ENCODE data around the gene SH2B3. TPM values are rescaled to one million over a fixed set of nuclear protein-coding genes. Genes with fewer than 3 reads are reported as not detected.

Gene SH2B3
- total RNA-seq, 1 donor from 2014 or later: 32.3 TPM

DNA sequence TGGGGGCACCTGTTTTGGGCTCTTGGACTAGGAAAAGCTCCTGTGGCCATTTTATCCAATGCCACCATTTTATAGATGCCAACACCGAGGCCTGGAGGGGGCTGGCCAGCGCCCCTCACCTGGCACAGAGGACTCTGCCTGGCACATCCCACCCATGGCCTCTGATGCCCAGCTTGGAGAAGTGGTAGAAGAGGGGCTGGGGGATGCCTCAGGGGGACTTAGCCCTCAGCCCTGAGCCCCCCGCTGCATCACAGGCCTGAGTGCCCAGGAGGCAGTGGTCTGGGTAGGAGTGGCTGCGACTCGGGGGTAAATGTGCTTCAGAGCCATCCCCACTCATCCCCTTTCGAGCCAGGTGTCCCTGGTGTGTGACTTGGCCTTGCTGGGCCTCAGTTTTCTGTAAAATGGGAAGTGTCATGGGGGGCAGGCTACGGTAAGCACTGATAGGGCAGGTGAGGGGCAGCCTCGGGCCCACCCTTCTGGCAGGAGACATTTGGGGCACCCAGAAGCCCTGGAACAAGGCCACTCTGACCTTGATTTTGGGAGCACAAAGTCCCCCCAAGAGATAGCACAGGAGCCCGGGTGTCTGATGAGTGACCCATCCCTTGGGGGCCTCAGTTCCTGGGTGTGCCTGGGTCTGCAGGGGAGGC is 22.5 kb downstream of the SH2B3 start:
- DNase-seq (ENCODE audit: low read depth): no peak
- no peaks in the 10 kb centered on the region for H3K36me3 ChIP-seq (ENCODE audit: control insufficient read depth, insufficient read depth, low read length)
- no peak overlapping the region for H3K4me3 ChIP-seq (ENCODE audit: low read depth, low read length)
- TF ChIP-seq, protein P1, sequence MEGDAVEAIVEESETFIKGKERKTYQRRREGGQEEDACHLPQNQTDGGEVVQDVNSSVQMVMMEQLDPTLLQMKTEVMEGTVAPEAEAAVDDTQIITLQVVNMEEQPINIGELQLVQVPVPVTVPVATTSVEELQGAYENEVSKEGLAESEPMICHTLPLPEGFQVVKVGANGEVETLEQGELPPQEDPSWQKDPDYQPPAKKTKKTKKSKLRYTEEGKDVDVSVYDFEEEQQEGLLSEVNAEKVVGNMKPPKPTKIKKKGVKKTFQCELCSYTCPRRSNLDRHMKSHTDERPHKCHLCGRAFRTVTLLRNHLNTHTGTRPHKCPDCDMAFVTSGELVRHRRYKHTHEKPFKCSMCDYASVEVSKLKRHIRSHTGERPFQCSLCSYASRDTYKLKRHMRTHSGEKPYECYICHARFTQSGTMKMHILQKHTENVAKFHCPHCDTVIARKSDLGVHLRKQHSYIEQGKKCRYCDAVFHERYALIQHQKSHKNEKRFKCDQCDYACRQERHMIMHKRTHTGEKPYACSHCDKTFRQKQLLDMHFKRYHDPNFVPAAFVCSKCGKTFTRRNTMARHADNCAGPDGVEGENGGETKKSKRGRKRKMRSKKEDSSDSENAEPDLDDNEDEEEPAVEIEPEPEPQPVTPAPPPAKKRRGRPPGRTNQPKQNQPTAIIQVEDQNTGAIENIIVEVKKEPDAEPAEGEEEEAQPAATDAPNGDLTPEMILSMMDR (IDR thresholded peaks at IDR 0.05; ENCODE audit: insufficient read depth, low read length, poor library complexity, severe bottlenecking): no peak
- no peaks in the 10 kb centered on the region for H3K27me3 ChIP-seq (ENCODE audit: control insufficient read depth, insufficient read depth, low read length)

DNA sequence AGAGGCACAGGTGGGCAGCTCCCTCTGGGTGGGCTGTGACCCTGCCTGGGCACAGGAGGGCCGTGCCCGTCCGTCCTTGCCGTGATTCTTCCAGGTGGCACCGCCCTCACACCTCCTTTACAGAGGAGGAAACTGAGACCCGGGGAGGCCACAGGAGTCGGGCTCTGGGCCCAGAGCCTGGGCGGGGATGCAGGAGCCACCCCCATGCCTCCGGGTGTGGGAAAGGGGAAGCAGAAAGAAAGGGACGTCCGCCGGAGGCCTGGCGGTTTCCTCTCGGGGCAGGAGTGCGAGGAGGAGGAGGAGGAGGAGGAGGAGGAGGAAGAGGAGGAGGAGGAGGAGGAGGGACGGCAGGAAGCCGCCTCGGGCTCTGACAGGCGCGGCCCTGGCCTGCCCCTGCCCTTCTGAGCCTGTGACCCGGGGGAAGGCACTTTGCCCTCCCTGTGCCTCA is 23.0 kb downstream of the SH2B3 start:
- Histone ChIP-seq H3K27me3 (ENCODE audit: control insufficient read depth, insufficient read depth, low read length) (no peaks in the 10 kb centered on the region), H3K4me3 (ENCODE audit: low read depth, low read length) (no peak overlapping the region), H3K36me3 (ENCODE audit: control insufficient read depth, insufficient read depth, low read length) (no peaks in the 10 kb centered on the region)
- TF ChIP-seq, protein P1 (IDR thresholded peaks at IDR 0.05; ENCODE audit: insufficient read depth, low read length, poor library complexity, severe bottlenecking): no peak
- DNase-seq (ENCODE audit: low read depth): no peak

DNA sequence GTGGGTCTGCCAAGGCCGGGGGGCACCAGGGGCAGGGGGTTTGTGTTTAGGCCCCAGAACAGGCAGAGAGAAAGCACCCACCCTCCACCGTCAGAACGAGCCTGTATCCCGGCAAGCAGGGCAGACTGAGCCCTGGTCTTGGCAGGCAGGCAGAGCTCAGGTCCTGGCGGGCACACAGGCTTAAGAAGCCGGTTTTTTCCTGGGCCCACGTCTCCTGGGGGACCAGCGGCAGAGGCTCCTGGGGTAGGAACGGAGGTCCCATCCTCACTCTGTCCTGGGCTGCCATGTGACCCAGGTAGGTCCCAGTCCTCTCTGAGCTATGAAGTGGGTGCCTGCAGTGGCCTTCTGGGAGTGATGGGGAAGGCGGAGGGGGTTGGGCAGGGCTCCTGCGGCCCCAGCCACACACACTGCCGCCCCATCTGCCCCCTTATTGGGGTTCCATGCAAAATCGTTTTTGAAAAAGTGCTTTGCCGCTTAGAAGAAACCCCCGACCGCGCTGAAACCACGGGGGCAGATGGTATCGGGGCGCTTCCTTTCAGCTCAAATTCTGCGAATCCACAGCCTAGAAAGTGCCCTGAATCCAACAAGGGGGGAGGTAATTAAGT is 24.2 kb downstream of the SH2B3 start:
- TF ChIP-seq, protein P1 (IDR thresholded peaks at IDR 0.05; ENCODE audit: insufficient read depth, low read length, poor library complexity, severe bottlenecking): no peak
- DNase-seq (ENCODE audit: low read depth): no peak
- H3K36me3 ChIP-seq (ENCODE audit: control insufficient read depth, insufficient read depth, low read length): no peaks in the 10 kb centered on the region
- no peak overlapping the region for H3K4me3 ChIP-seq (ENCODE audit: low read depth, low read length)
- H3K27me3 ChIP-seq (ENCODE audit: control insufficient read depth, insufficient read depth, low read length): no peaks in the 10 kb centered on the region

DNA sequence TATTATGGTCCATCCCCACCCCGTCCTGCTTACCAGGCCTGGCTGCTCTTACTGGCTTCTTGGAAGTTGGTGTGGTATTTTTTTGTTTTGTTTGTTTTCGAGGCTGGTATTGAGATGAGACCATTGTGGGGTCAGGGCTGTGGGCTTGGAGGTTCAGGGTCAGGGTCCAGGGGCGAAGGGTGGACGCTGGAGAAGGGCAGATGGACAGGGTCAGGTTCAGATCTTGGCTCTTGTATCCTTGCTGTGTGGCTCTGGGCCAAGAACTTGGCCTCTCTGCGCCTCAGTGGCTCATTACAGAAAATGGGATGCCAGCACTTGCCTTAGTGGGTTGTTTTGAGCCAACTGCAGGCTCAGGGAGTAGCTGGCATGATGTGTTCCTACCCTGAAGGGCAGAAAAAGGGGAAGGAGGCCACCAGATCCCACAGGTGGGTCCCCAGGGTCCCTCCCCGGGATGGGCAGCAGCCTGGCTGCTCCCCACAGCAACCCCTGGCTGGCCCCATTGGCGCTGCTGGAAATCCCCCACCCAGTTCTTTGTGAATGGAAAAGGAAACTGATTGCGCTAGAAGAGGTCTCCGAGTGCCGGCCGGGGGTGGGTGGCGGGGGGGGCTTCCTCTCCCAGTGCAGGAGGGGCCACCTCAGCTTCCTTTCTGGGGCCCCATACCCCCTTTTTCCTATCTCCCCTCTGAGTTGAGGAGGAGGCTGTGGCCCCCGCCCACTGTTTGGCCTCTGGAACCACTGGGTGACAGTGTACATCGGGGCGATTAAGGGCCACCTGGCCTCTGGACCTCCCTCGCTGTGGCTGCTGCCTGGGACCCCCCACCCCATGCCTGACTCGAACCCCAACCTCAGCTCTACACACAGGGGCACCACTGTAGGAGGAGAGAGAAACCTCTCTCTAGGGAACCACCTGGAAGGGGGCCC is 25.0 kb downstream of the SH2B3 start:
- no peak for DNase-seq (ENCODE audit: low read depth)
- Histone ChIP-seq H3K4me3 (ENCODE audit: low read depth, low read length) (no peak overlapping the region), H3K36me3 (ENCODE audit: control insufficient read depth, insufficient read depth, low read length) (no peaks in the 10 kb centered on the region), H3K27me3 (ENCODE audit: control insufficient read depth, insufficient read depth, low read length) (no peaks in the 10 kb centered on the region)
- TF ChIP-seq, protein P1 (IDR thresholded peaks at IDR 0.05; ENCODE audit: insufficient read depth, low read length, poor library complexity, severe bottlenecking): no peak

DNA sequence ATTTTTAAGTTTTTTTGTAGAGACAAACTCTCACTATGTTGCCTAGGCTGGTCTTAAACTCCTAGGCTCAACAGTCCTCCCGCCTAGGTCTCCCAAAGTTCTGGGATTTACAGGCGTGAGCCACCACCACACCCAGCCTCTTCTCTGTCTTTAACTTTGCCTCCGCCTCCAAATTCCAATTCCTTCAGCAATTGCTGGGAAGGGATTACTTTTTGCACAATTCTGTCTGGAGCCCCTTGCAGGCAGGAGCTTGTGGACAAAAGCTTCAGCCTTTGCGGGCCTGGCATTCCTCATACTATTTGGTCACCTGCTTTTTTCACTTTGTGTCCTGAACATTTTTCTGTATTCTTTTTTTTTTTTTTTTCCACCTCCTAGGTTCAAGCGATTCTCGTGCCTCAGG is 26.0 kb downstream of the SH2B3 start:
- DNase-seq (ENCODE audit: low read depth): no peak
- Histone ChIP-seq H3K4me3 (ENCODE audit: low read depth, low read length) (no peak overlapping the region), H3K27me3 (ENCODE audit: control insufficient read depth, insufficient read depth, low read length) (no peaks in the 10 kb centered on the region), H3K36me3 (ENCODE audit: control insufficient read depth, insufficient read depth, low read length) (no peaks in the 10 kb centered on the region)
- TF ChIP-seq, protein P1 (IDR thresholded peaks at IDR 0.05; ENCODE audit: insufficient read depth, low read length, poor library complexity, severe bottlenecking): no peak

Measured in kidney epithelial cell (primary cell).